T-helper 1 cell treated with Interleukin-12 subunit alpha and Interleukin-12 subunit beta and Interleukin-4 antibody, amounts not matched to agents 30 ng/mL and 1 ng/mL, for 36 hours (primary cell): ENCODE data around the gene TECTA. TPM values are rescaled to one million over a fixed set of nuclear protein-coding genes. Genes with fewer than 3 reads are reported as not detected.
"Not testable (repeated sequence)": the region's sequence is repeated elsewhere in the genome, so short reads cannot be mapped to it uniquely, and the experiment has no call there.

ENCODE experiments used
- intact Hi-C: fragments of 100-400 bp; cut with micrococcal nuclease; formaldehyde crosslinking; loops from one replicate; pipeline ENCODE4 v1.15.1; 2024
- total RNA-seq: library from RNA; stranded (reverse); gene quantifications from 2 replicates; pipeline ENCODE4 v1.2.3, GENCODE V29; 2022

Gene TECTA
- total RNA-seq, 1 donor from 2014 or later = 0.29 TPM

- intact Hi-C loops = no loop called here
Measured at GRCh38 chr11:121228851-121229250, 127.8 kb downstream of the TECTA start.

- intact Hi-C loops = no loop called here
Measured at GRCh38 chr11:121229495-121230215, 128.6 kb downstream of the TECTA start.

- intact Hi-C loops = no loop called here
Measured at GRCh38 chr11:121231576-121232278, 130.7 kb downstream of the TECTA start.

- intact Hi-C loops = no loop called here
Measured at GRCh38 chr11:121235057-121235456, 134.0 kb downstream of the TECTA start.

- intact Hi-C loops = no loop called here
Measured at GRCh38 chr11:121236115-121237001, 135.3 kb downstream of the TECTA start.

- intact Hi-C loops = not testable (repeated sequence)
Measured at GRCh38 chr11:121237247-121237646, 136.2 kb downstream of the TECTA start.

GRCh38 chr11:121237686-121238658 is 136.9 kb downstream of the TECTA start:
- intact Hi-C loops = no loop called here

- intact Hi-C loops = no loop called here
Measured at GRCh38 chr11:121238956-121239355, 137.9 kb downstream of the TECTA start.

- intact Hi-C loops = not testable (repeated sequence)
Measured at GRCh38 chr11:121240001-121240400, 139.0 kb downstream of the TECTA start.

- intact Hi-C loops = no loop called here
Measured at GRCh38 chr11:121240650-121241303, 139.7 kb downstream of the TECTA start.

Other genes with a start within 250 kb of the TECTA start
- 12.6 and 15.3 TPM in 2 replicates for gene TBCEL, start 77.1 kb upstream of the TECTA start, total RNA-seq
- 20.7 and 23.0 TPM in 2 replicates for gene SC5D, start 191.5 kb downstream of the TECTA start, total RNA-seq